Measurements from ENCODE around the gene SLC6A6.

GRCh38 chr3:14535616-14536015 is 133.2 kb downstream of the SLC6A6 start:
- no peak for TF ChIP-seq CTCF (IDR thresholded peaks at IDR 0.05)
- TF ChIP-seq RFX5 (IDR thresholded peaks at IDR 0.05; ENCODE audit: low read length), result no peak
- TF ChIP-seq YY1 (IDR thresholded peaks at IDR 0.05; ENCODE audit: low read depth), result no peak
- TF ChIP-seq MAX (IDR thresholded peaks at IDR 0.05; ENCODE audit: low read depth), result no peak
- no peak for TF ChIP-seq EP300 (IDR thresholded peaks at IDR 0.05; ENCODE audit: borderline replicate concordance in 1 of 2, low read depth in 1 of 2, low read length in 1 of 2)
- TF ChIP-seq GABPA (IDR thresholded peaks at IDR 0.05; ENCODE audit: low read depth), result no peak
- no peak for TF ChIP-seq NRF1 (IDR thresholded peaks at IDR 0.05; ENCODE audit: low read depth, low read length)
- no peak for TF ChIP-seq POLR2AphosphoS5 (IDR thresholded peaks at IDR 0.05; ENCODE audit: low read depth, low read length)

All from SK-N-SH (cell line).